ENCODE results near the gene ZNF217.
"Not testable (repeated sequence)": the region's sequence is repeated elsewhere in the genome, so short reads cannot be mapped to it uniquely, and the experiment has no call there.

The ZNF217 gene

DNA sequence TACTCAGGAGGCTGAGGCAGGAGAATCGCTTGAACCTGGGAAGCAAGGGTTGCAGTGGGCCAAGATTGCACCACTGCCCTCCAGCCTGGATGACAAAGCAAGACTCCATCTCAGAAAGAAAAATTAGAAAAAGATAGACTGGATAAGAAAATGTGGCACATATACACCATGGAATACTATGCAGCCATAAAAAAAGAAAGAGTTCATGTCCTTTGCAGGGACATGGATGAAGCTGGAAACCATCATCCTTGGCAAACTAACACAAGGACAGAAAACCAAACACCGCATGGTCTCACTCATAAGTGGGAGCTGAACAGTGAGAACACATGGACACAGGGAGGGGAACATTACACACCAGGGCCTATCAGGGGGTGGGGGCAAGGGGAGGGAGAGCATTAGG lies 70.0 kb downstream of the ZNF217 start:
- not testable (repeated sequence) for DNase-seq

GRCh38 chr20:53522696-53523095 lies 70.9 kb downstream of the ZNF217 start:
- DNase-seq: no peak

- no peak for DNase-seq
Measured at GRCh38 chr20:53522026-53522425, 71.6 kb downstream of the ZNF217 start.

GRCh38 chr20:53521421-53521820 lies 72.2 kb downstream of the ZNF217 start:
- not testable (repeated sequence) for DNase-seq

DNA sequence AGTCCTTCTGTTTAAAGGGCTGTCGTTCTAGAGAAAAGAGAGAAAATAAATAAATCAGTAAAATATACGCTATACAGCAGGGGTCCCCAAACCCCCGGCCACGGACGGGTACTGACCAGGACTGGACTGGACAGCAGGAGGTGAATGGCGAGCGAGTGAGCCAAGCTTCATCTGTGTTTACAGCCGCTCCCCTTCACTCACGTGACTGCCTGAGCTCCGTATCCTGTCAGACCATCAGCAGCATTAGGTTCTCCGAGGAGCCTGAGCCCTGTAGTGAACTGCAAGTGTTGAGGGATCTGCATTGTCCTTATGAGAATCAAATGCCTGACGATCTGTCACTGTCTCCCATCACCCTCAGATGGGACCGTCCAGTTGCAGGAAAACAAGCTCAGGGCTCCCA lies 76.5 kb downstream of the ZNF217 start:
- no peak for DNase-seq

Measured in femur (tissue), 1 donor.